Testis (tissue), 3 donors: ENCODE measurements around the gene IL6R. TPM values are rescaled to one million over a fixed set of nuclear protein-coding genes. Genes with fewer than 3 reads are reported as not detected.

Experiments
- DNase-seq: peaks from one replicate; pipeline ENCODE4 v3.0.0-alpha.2; 2019
- H3K27ac ChIP-seq, 2 donors: fragments of 200-600 bp; sonication (generic); one replicate each; pipeline ENCODE4 v1.5.1; 2019
- H3K27me3 ChIP-seq: fragments of 200-600 bp; sonication (generic); one replicate; pipeline ENCODE4 v1.5.1; 2019
- H3K36me3 ChIP-seq: fragments of 200-600 bp; sonication (generic); one replicate; pipeline ENCODE4 v1.5.1; 2017; ENCODE audit warnings: low read depth; ENCODE audit errors: missing control alignments
- H3K4me1 ChIP-seq: fragments of 200-600 bp; sonication (generic); one replicate; pipeline ENCODE4 v1.5.1; 2019
- H3K4me3 ChIP-seq, 2 donors: fragments of 200-600 bp; sonication (generic); one replicate each; pipeline ENCODE4 v1.5.1; 2017 to 2019
- H3K9me3 ChIP-seq: fragments of 200-600 bp; sonication (generic); one replicate; pipeline ENCODE4 v1.5.1; 2017
- CTCF ChIP-seq, 3 experiments: fragments of 450-650 bp in 2 of 3; fragments of 200-600 bp in 1 of 3; sonication (generic) in 1 of 3; IDR thresholded peaks; one replicate each; pipeline ENCODE4 v1.5.1; 2016 to 2019; ENCODE audit warnings: antibody characterized with exemption in 3 of 3, mild to moderate bottlenecking in 2 of 3, moderate library complexity in 1 of 3
- POLR2A ChIP-seq: fragments of 450-650 bp; IDR thresholded peaks from one replicate; pipeline ENCODE4 v1.6.1; 2017; ENCODE audit warnings: antibody characterized with exemption, mild to moderate bottlenecking, moderate library complexity
- WGBS, 2 donors: methylation state at CpG; one replicate each; pipeline ENCODE4 v1.1.5; 2018; 5-methylcytosine and 5-hydroxymethylcytosine counted together
- intact Hi-C: fragments of 100-400 bp; cut with DNase I; formaldehyde crosslinking; loops from one replicate; pipeline ENCODE4 v1.15.1; 2023; ENCODE audit warnings: low total_unique reads
- polyA plus RNA-seq: library from polyadenylated mRNA; stranded (reverse); fragments of 350-450 nt; fragmentation: Illumina TruSeq; extraction: RNeasy Lipid Tissue Mini Kit (QIAGEN cat#74804); gene quantifications from one replicate; pipeline ENCODE4 v1.2.3, GENCODE V29; 2014; ENCODE audit warnings: low read depth, low replicate concordance; ENCODE audit not compliant: insufficient read depth
- total RNA-seq, 2 donors: library from RNA; depleted of rRNA; stranded (reverse); fragments of >200 nt; gene quantifications; one replicate each; pipeline ENCODE4 v1.2.3, GENCODE V29; 2016

IL6R gene
- total and polyA plus RNA-seq, 3 donors from 2014 or later = 8.5 to 29.7 (median 25.0) TPM

GRCh38 chr1:154391086-154391770, 13.9 kb upstream of the IL6R start:
- TF ChIP-seq POLR2A = no peak
- no peak for TF ChIP-seq CTCF (IDR thresholded peaks at IDR 0.05)
- Histone ChIP-seq H3K9me3 (no peaks in the 10 kb centered on the region), H3K27ac (no peak overlapping the region), H3K36me3 (no peaks in the 10 kb centered on the region), H3K4me1 (no peaks in the 10 kb centered on the region), H3K27me3 (no peaks in the 10 kb centered on the region), H3K4me3 (no peak overlapping the region)
- no peak for DNase-seq
- WGBS, 2 donors = 88 to 89% methylated on average over 9 of the region's 9 CpGs
- intact Hi-C loops = no loop called here

GRCh38 chr1:154398141-154398540, 7.0 kb upstream of the IL6R start:
- 88 to 89% methylated on average over 4 of the region's 4 CpGs for WGBS, 2 donors

GRCh38 chr1:154398678-154399077, 6.5 kb upstream of the IL6R start:
- intact Hi-C loops = no loop called here
- TF ChIP-seq POLR2A (no peak), CTCF (IDR thresholded peaks at IDR 0.05) (no peak)
- no peak for DNase-seq
- Histone ChIP-seq H3K36me3 (no peaks in the 10 kb centered on the region), H3K9me3 (no peaks in the 10 kb centered on the region), H3K4me3 (no peak overlapping the region), H3K27me3 (no peaks in the 10 kb centered on the region), H3K27ac (no peak overlapping the region), H3K4me1 (no peaks in the 10 kb centered on the region)
- WGBS, 2 donors = 93 to 94% methylated on average over 4 of the region's 4 CpGs

More at GRCh38 chr1:154398141-154398540, 7.0 kb upstream of the IL6R start:
- intact Hi-C loops = no loop called here
- Histone ChIP-seq H3K27me3 (no peaks in the 10 kb centered on the region), H3K9me3 (no peaks in the 10 kb centered on the region), H3K27ac (no peak overlapping the region), H3K36me3 (no peaks in the 10 kb centered on the region), H3K4me3 (no peak overlapping the region), H3K4me1 (no peaks in the 10 kb centered on the region)
- TF ChIP-seq CTCF (IDR thresholded peaks at IDR 0.05) (no peak), POLR2A (no peak)
- no peak for DNase-seq

GRCh38 chr1:154400381-154400801, 4.8 kb upstream of the IL6R start:
- no peaks in the 10 kb centered on the region for H3K4me1 ChIP-seq
- H3K27ac ChIP-seq = no peak overlapping the region
- 75 to 79% methylated on average over 4 of the region's 4 CpGs for WGBS, 2 donors
- intact Hi-C loops = loop anchor here (10.0 kb wide), 1 partner anchor 74 kb away; no protein-coding TSS in a partner anchor
- no peak for DNase-seq
- TF ChIP-seq POLR2A (no peak), CTCF (IDR thresholded peaks at IDR 0.05) (no peak)
- no peaks in the 10 kb centered on the region for H3K27me3 ChIP-seq
- H3K9me3 ChIP-seq = no peaks in the 10 kb centered on the region
- no peaks in the 10 kb centered on the region for H3K36me3 ChIP-seq
- no peak overlapping the region for H3K4me3 ChIP-seq
